Small intestine (tissue), 7 donors: ENCODE data around the gene ERRFI1. TPM values are rescaled to one million over a fixed set of nuclear protein-coding genes. Genes with fewer than 3 reads are reported as not detected.
"Not testable (repeated sequence)": the region's sequence is repeated elsewhere in the genome, so short reads cannot be mapped to it uniquely, and the experiment has no call there.

ENCODE experiments used
- DNase-seq, 2 donors: peaks; one replicate each; pipeline versions ENCODE4 v3.0.0 to v3.0.0-alpha.2; 2013
- FAIRE-seq: peaks from 2 replicates; lab custom pipeline; 2012; peaks lifted over from hg19 to GRCh38; lab: Jason Lieb, UNC
- H3K27ac ChIP-seq, 3 donors: one replicate each; pipeline ENCODE4 v1.5.1; 2013; ENCODE audit warnings: low read length in 2 of 3, mild to moderate bottlenecking in 2 of 3, control low read depth in 1 of 3, inconsistent platforms in 1 of 3, low read depth in 1 of 3, moderate library complexity in 1 of 3
- H3K27me3 ChIP-seq, 3 donors: one replicate each; pipeline ENCODE4 v1.6.1; 2013; ENCODE audit warnings: low read length in 3 of 3, inconsistent platforms in 1 of 3; ENCODE audit not compliant: control insufficient read depth in 3 of 3, insufficient read depth in 3 of 3
- H3K36me3 ChIP-seq, 3 donors: one replicate each; pipeline ENCODE4 v1.6.1; 2013; ENCODE audit warnings: low read length in 3 of 3, inconsistent platforms in 1 of 3, low read depth in 1 of 3, mild to moderate bottlenecking in 1 of 3, moderate library complexity in 1 of 3; ENCODE audit not compliant: control insufficient read depth in 3 of 3, insufficient read depth in 2 of 3
- H3K4me1 ChIP-seq, 3 donors: one replicate each; pipeline ENCODE4 v1.6.1; 2013; ENCODE audit warnings: low read length in 2 of 3, inconsistent platforms in 1 of 3, low read depth in 1 of 3, mild to moderate bottlenecking in 1 of 3, moderate library complexity in 1 of 3; ENCODE audit not compliant: control insufficient read depth in 3 of 3, insufficient read depth in 2 of 3
- H3K4me3 ChIP-seq, 3 donors: one replicate each; pipeline ENCODE4 v1.5.1; 2013; ENCODE audit warnings: low read length in 3 of 3, control low read depth in 1 of 3, inconsistent platforms in 1 of 3, low read depth in 1 of 3, mild to moderate bottlenecking in 1 of 3, moderate library complexity in 1 of 3
- H3K9me3 ChIP-seq, 2 donors: one replicate each; pipeline ENCODE4 v1.6.1; 2013; ENCODE audit warnings: low read depth in 1 of 2, low read length in 1 of 2; ENCODE audit not compliant: control insufficient read depth in 2 of 2, insufficient read depth in 1 of 2
- WGBS, 3 donors: extraction: QIAGEN DNeasy Blood & Tissue Kit; methylation state at CpG; one replicate each; pipeline ENCODE4 v1.1.7; 2013; 5-methylcytosine and 5-hydroxymethylcytosine counted together
- polyA plus RNA-seq, 4 donors: library from polyadenylated mRNA; stranded (reverse) in 3 of 4; unstranded in 1 of 4; fragments of 200-250 nt in 3 of 4; fragments of 120-200 nt in 1 of 4; gene quantifications; one replicate each; pipeline versions ENCODE4 v1.2.1 to v1.2.3, GENCODE V29; 2013
- donor health status: healthy with polysubstance abuse.
- donor health status: control.
- donor health status: control.
- donor health status: Bipolar disorder and iron deficiency.
- donor health status: healthy.

The ERRFI1 gene
- polyA plus RNA-seq, 4 donors, result 22.8 to 39.1 (median 34.1) TPM

- H3K36me3 ChIP-seq, result peaks cover 11 to 64% (median 26%) of the 10 kb centered on the region in 3 donors
- no peak for FAIRE-seq
Measured at GRCh38 chr1:7970246-7970645, 55.9 kb downstream of the ERRFI1 start.

GRCh38 chr1:7967651-7968050 is 58.5 kb downstream of the ERRFI1 start:
- WGBS, 3 donors, result 88 to 94% (median 90%) methylated on average over 4 of the region's 4 CpGs
- Histone ChIP-seq H3K27ac (no peak overlapping the region), H3K9me3 (no peaks in the 10 kb centered on the region), H3K36me3 (peaks cover 13 to 75% (median 29%) of the 10 kb centered on the region in 3 donors), H3K27me3 (no peaks in the 10 kb centered on the region), H3K4me3 (no peak overlapping the region), H3K4me1 (no peaks in the 10 kb centered on the region)
- no peak for FAIRE-seq
- DNase-seq, result no peak

More at GRCh38 chr1:7970246-7970645, 55.9 kb downstream of the ERRFI1 start:
- 85 to 90% (median 86%) methylated on average over 2 of the region's 2 CpGs for whole genome bisulfite sequencing, 3 donors
- no peak for DNase-seq
- H3K4me1 ChIP-seq, result no peaks in the 10 kb centered on the region
- H3K4me3 ChIP-seq, result no peak overlapping the region
- no peak overlapping the region for H3K27ac ChIP-seq
- no peaks in the 10 kb centered on the region for H3K9me3 ChIP-seq
- no peaks in the 10 kb centered on the region for H3K27me3 ChIP-seq

GRCh38 chr1:7967196-7967595 is 58.9 kb downstream of the ERRFI1 start:
- no peaks in the 10 kb centered on the region for H3K4me1 ChIP-seq
- no peak for FAIRE-seq
- WGBS, 3 donors, result 46 to 63% (median 51%) methylated on average over 1 of the region's 1 CpG
- H3K9me3 ChIP-seq, result no peaks in the 10 kb centered on the region
- no peak for DNase-seq
- H3K4me3 ChIP-seq, result no peak overlapping the region
- no peaks in the 10 kb centered on the region for H3K27me3 ChIP-seq
- H3K27ac ChIP-seq, result no peak overlapping the region
- H3K36me3 ChIP-seq, result peaks cover 13 to 70% (median 25%) of the 10 kb centered on the region in 3 donors

- peaks cover 0 to 5% (median 0%) of the 10 kb centered on the region in 3 donors for H3K4me1 ChIP-seq
- 85 to 89% (median 87%) methylated on average over 3 of the region's 3 CpGs for WGBS, 3 donors
- no peaks in the 10 kb centered on the region for H3K9me3 ChIP-seq
- no peak overlapping the region for H3K4me3 ChIP-seq
- H3K27ac ChIP-seq, result no peak overlapping the region
- DNase-seq, result no peak
- no peaks in the 10 kb centered on the region for H3K27me3 ChIP-seq
- peaks cover 6 to 46% (median 14%) of the 10 kb centered on the region in 3 donors for H3K36me3 ChIP-seq
- no peak for FAIRE-seq
Measured at GRCh38 chr1:7964476-7964875, 61.6 kb downstream of the ERRFI1 start.

GRCh38 chr1:7963841-7964240 is 62.3 kb downstream of the ERRFI1 start:
- 80 to 91% (median 90%) methylated on average over 7 of the region's 7 CpGs for WGBS, 3 donors
- DNase-seq, H3K27me3 ChIP-seq, H3K4me1 ChIP-seq, FAIRE-seq, H3K4me3 ChIP-seq, H3K27ac ChIP-seq, H3K9me3 ChIP-seq: not testable (repeated sequence)
- H3K36me3 ChIP-seq, result peaks cover 4 to 46% (median 14%) of the 10 kb centered on the region in 3 donors

GRCh38 chr1:7963378-7963730 is 62.8 kb downstream of the ERRFI1 start:
- 95 to 96% (median 96%) methylated on average over 12 of the region's 12 CpGs for WGBS, 3 donors
- not testable (repeated sequence) for FAIRE-seq, H3K9me3 ChIP-seq, H3K27me3 ChIP-seq, H3K4me3 ChIP-seq, DNase-seq, H3K27ac ChIP-seq, H3K4me1 ChIP-seq
- H3K36me3 ChIP-seq, result peaks cover 2 to 43% (median 14%) of the 10 kb centered on the region in 3 donors

GRCh38 chr1:7962636-7963377 is 63.3 kb downstream of the ERRFI1 start:
- Histone ChIP-seq H3K36me3 (peaks cover 2 to 39% (median 14%) of the 10 kb centered on the region in 3 donors), H3K27me3 (no peaks in the 10 kb centered on the region), H3K9me3 (no peaks in the 10 kb centered on the region), H3K4me3 (no peak overlapping the region), H3K4me1 (peaks cover 0 to 5% (median 0%) of the 10 kb centered on the region in 3 donors), H3K27ac (no peak overlapping the region)
- no peak for FAIRE-seq
- 82 to 85% (median 84%) methylated on average over 11 of the region's 11 CpGs for WGBS, 3 donors
- DNase-seq, result no peak

- peaks cover 2 to 35% (median 12%) of the 10 kb centered on the region in 3 donors for H3K36me3 ChIP-seq
- FAIRE-seq (no peak), DNase-seq (no peak)
- WGBS, 3 donors, result 1 to 2% (median 1%) methylated on average over 10 of the region's 10 CpGs
- H3K27ac ChIP-seq, result peak overlapping the region; percentile 68 to 98 (median 82)
- no peaks in the 10 kb centered on the region for H3K27me3 ChIP-seq
- H3K9me3 ChIP-seq, result no peaks in the 10 kb centered on the region
- H3K4me1 ChIP-seq, result peaks cover 0 to 5% (median 0%) of the 10 kb centered on the region in 3 donors
- H3K4me3 ChIP-seq, result peak overlapping the region; percentile 81 to 93 (median 84)
Measured at GRCh38 chr1:7962014-7962335, 64.1 kb downstream of the ERRFI1 start.
